Measurements from ENCODE around the gene KIF26B.

- TF ChIP-seq CTCF (conservative IDR thresholded peaks at IDR 0.05; ENCODE audit: low read depth in 2 of 2), result no peak
- TF ChIP-seq POLR2AphosphoS5 (IDR thresholded peaks at IDR 0.05; ENCODE audit: low read depth), result no peak
- no peak for TF ChIP-seq EZH2 (IDR thresholded peaks at IDR 0.05; ENCODE audit: low read depth, unreplicated experiment)
- TF ChIP-seq JUNB (IDR thresholded peaks at IDR 0.05; ENCODE audit: unreplicated experiment), result no peak
- TF ChIP-seq ETS1 (IDR thresholded peaks at IDR 0.05), result no peak
- no peak for TF ChIP-seq REST (IDR thresholded peaks at IDR 0.05; ENCODE audit: unreplicated experiment)
- TF ChIP-seq STAT1 (IDR thresholded peaks at IDR 0.05; ENCODE audit: unreplicated experiment), result no peak
- TF ChIP-seq EZH2phosphoT487 (IDR thresholded peaks at IDR 0.05; ENCODE audit: unreplicated experiment), result no peak
- TF ChIP-seq ZNF114 (CRISPR knock-in tag; IDR thresholded peaks at IDR 0.05), result no peak
- no peak for TF ChIP-seq CREB1 (CRISPR knock-in tag; IDR thresholded peaks at IDR 0.05; ENCODE audit: low read depth)
- no peak for TF ChIP-seq NANOG (IDR thresholded peaks at IDR 0.05; ENCODE audit: borderline replicate concordance)
Measured at GRCh38 chr1:245645894-245646293, 491.1 kb downstream of the KIF26B start.
